Measurements from ENCODE around the gene TMCC3.

DNA sequence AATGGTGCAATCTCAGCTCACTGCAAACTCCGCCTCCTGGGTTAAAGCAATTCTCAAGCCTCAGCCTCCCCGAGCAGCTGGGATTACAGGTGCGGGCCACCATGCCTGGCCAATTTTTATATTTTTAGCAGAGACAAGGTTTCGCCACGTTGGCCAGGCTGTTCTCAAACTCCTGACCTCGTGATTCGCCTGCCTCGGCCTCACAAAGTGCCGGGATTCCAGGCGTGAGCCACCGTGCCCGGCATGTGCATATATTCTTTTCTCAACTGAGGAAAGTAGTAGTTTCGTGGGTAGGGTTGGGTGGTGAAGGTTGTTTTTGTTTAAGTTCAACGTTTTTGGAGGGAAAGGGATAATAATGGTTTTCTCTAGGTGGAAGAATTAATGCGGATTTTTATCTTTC is 96.5 kb downstream of the TMCC3 start:
- TF ChIP-seq, protein P1, sequence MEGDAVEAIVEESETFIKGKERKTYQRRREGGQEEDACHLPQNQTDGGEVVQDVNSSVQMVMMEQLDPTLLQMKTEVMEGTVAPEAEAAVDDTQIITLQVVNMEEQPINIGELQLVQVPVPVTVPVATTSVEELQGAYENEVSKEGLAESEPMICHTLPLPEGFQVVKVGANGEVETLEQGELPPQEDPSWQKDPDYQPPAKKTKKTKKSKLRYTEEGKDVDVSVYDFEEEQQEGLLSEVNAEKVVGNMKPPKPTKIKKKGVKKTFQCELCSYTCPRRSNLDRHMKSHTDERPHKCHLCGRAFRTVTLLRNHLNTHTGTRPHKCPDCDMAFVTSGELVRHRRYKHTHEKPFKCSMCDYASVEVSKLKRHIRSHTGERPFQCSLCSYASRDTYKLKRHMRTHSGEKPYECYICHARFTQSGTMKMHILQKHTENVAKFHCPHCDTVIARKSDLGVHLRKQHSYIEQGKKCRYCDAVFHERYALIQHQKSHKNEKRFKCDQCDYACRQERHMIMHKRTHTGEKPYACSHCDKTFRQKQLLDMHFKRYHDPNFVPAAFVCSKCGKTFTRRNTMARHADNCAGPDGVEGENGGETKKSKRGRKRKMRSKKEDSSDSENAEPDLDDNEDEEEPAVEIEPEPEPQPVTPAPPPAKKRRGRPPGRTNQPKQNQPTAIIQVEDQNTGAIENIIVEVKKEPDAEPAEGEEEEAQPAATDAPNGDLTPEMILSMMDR (conservative IDR thresholded peaks at IDR 0.05 in 1 of 2, IDR thresholded peaks at IDR 0.05 in 1 of 2; ENCODE audit: extremely low read depth in 1 of 2, insufficient read depth in 1 of 2, low read depth in 1 of 2, low read length in 2 of 2): no peak
- TF ChIP-seq EZH2 (IDR thresholded peaks at IDR 0.05; ENCODE audit: borderline replicate concordance, low read length): no peak

All from mammary epithelial cell (primary cell).